ENCODE results near the gene DUSP16. TPM values are rescaled to one million over a fixed set of nuclear protein-coding genes. Genes with fewer than 3 reads are reported as not detected.

The DUSP16 gene
- total RNA-seq, 1 experiment from 2014 or later: 63.9 TPM

DNA sequence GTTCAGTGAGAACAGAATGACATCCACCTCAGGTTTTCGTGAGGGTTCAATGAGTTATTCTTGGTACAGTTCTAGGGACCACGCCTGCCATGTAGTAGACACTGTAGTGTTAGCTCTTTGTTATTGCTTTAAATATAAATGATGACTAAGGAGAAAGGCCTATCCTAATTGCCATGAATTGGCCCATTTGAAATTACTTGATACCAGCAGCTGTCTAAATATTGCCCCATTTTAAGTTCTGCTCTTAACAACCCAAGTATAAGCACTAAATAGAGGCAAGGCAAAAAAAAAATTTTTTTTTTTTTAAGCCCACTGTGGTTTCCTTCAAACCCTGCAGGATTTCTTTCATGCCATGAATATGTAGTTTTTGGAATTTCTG is 121.2 kb downstream of the DUSP16 start:
- Mint-ChIP-seq H3K36me3 (ENCODE audit: insufficient read depth, unreplicated experiment) (peaks cover 10% of the 10 kb centered on the region), H3K27ac (ENCODE audit: unreplicated experiment) (no peak overlapping the region), H3K4me3 (ENCODE audit: unreplicated experiment) (no peak overlapping the region), H3K4me1 (ENCODE audit: low read depth, unreplicated experiment) (peaks cover 32% of the 10 kb centered on the region), H3K9me3 (ENCODE audit: unreplicated experiment) (no peaks in the 10 kb centered on the region), H3K27me3 (ENCODE audit: insufficient read depth, unreplicated experiment) (no peaks in the 10 kb centered on the region)
- H3K27me3 ChIP-seq (replicated peaks; ENCODE audit: control insufficient read depth, insufficient read depth, low read length): no peaks in the 10 kb centered on the region
- TF ChIP-seq, protein P1, sequence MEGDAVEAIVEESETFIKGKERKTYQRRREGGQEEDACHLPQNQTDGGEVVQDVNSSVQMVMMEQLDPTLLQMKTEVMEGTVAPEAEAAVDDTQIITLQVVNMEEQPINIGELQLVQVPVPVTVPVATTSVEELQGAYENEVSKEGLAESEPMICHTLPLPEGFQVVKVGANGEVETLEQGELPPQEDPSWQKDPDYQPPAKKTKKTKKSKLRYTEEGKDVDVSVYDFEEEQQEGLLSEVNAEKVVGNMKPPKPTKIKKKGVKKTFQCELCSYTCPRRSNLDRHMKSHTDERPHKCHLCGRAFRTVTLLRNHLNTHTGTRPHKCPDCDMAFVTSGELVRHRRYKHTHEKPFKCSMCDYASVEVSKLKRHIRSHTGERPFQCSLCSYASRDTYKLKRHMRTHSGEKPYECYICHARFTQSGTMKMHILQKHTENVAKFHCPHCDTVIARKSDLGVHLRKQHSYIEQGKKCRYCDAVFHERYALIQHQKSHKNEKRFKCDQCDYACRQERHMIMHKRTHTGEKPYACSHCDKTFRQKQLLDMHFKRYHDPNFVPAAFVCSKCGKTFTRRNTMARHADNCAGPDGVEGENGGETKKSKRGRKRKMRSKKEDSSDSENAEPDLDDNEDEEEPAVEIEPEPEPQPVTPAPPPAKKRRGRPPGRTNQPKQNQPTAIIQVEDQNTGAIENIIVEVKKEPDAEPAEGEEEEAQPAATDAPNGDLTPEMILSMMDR (IDR thresholded peaks at IDR 0.05; ENCODE audit: insufficient read depth in 1 of 2, low read depth in 1 of 2, low read length in 1 of 2, severe bottlenecking in 1 of 2, unreplicated experiment in 1 of 2): no peak
- no peaks in the 10 kb centered on the region for H3K36me3 ChIP-seq (ENCODE audit: control insufficient read depth, insufficient read depth, low read length)
- intact Hi-C loops (cut with micrococcal nuclease; ENCODE audit: unreplicated experiment): no loop called here
- peaks cover 18% of the 10 kb centered on the region for H3K4me1 ChIP-seq
- H3K9me3 ChIP-seq: no peaks in the 10 kb centered on the region
- ChIA-PET POLR2A (no interaction called here), CTCF (no interaction called here)
- no TSS peak for BruUV-seq (replicated peaks)
- no peak for DNase-seq
- no peak overlapping the region for H3K4me3 ChIP-seq (ENCODE audit: low read depth, low read length)

DNA sequence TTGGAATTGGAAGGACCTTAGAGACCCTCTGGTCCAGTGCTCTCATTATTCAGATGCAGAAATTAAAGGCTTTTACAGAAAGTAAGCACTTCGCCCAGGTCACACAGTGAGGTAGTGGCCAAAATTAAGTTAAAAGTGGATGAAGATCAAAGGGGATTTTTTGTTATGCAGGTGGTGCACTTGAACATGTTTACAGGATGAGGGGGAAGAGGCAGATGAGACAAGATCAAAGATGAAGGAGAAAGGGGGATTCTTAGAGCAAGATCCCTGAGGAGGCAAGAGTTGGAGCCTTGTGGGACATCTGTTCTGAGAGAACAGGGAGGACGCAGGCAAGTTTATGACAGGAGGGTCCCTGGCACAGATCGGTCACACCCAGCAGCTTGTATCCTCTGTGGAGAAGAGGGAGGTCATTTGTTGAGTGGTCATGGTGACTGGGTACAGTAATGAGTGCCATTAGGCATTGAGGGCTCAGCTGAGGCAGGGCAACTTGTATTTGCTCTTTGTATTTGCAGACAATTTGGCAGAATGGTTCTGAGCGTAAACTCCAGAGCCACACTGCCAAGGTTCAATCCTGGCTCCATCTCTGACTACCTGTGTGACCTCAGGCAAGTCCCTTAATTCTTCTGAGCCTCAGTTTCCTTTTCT is 121.8 kb downstream of the DUSP16 start:
- Histone ChIP-seq H3K9me3 (no peaks in the 10 kb centered on the region), H3K4me3 (ENCODE audit: low read depth, low read length) (no peak overlapping the region), H3K27me3 (replicated peaks; ENCODE audit: control insufficient read depth, insufficient read depth, low read length) (no peaks in the 10 kb centered on the region), H3K36me3 (ENCODE audit: control insufficient read depth, insufficient read depth, low read length) (no peaks in the 10 kb centered on the region), H3K4me1 (peaks cover 18% of the 10 kb centered on the region)
- CTCF ChIA-PET: interaction anchor here (0.6 kb wide), 1 partner anchor 11 kb away, joined by 4 read pairs; no protein-coding TSS in a partner anchor
- no peak for DNase-seq
- POLR2A ChIA-PET: interaction anchor here (0.6 kb wide), 1 partner anchor 44 kb away, joined by 4 read pairs; no protein-coding TSS in a partner anchor
- BruUV-seq (replicated peaks): no TSS peak
- intact Hi-C loops (cut with micrococcal nuclease; ENCODE audit: unreplicated experiment): no loop called here
- Mint-ChIP-seq H3K36me3 (ENCODE audit: insufficient read depth, unreplicated experiment) (peaks cover 10% of the 10 kb centered on the region), H3K4me1 (ENCODE audit: low read depth, unreplicated experiment) (peaks cover 29% of the 10 kb centered on the region), H3K4me3 (ENCODE audit: unreplicated experiment) (no peak overlapping the region), H3K27me3 (ENCODE audit: insufficient read depth, unreplicated experiment) (no peaks in the 10 kb centered on the region), H3K9me3 (ENCODE audit: unreplicated experiment) (no peaks in the 10 kb centered on the region), H3K27ac (ENCODE audit: unreplicated experiment) (no peak overlapping the region)
- TF ChIP-seq, protein P1 (IDR thresholded peaks at IDR 0.05; ENCODE audit: insufficient read depth in 1 of 2, low read depth in 1 of 2, low read length in 1 of 2, severe bottlenecking in 1 of 2, unreplicated experiment in 1 of 2): no peak

DNA sequence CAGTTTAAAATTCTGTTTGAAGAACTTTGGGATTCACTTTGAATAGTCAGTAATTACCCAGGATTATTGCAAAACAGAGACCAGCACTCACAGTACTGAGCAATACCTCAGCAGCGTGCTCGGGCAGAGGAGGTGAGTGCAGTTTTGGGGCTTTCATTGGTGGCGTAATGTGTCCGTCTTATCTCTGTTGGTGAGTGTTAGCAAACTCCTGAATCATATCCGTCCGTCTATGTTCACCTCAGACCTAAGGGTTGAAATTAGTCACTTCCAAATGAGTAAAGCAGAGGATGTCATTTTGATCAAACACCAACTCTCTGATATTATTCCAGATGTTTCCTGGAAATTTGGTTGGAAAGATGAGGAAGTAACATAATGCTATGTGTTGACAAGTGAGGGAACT is 123.0 kb downstream of the DUSP16 start:
- TF ChIP-seq, protein P1 (IDR thresholded peaks at IDR 0.05; ENCODE audit: insufficient read depth in 1 of 2, low read depth in 1 of 2, low read length in 1 of 2, severe bottlenecking in 1 of 2, unreplicated experiment in 1 of 2): no peak
- POLR2A ChIA-PET: no interaction called here
- no peaks in the 10 kb centered on the region for H3K9me3 Mint-ChIP-seq (ENCODE audit: unreplicated experiment)
- H3K4me1 Mint-ChIP-seq (ENCODE audit: low read depth, unreplicated experiment): peaks cover 30% of the 10 kb centered on the region
- H3K4me1 ChIP-seq: peaks cover 24% of the 10 kb centered on the region
- no peak overlapping the region for H3K4me3 ChIP-seq (ENCODE audit: low read depth, low read length)
- no peaks in the 10 kb centered on the region for H3K27me3 ChIP-seq (replicated peaks; ENCODE audit: control insufficient read depth, insufficient read depth, low read length)
- no peak overlapping the region for H3K4me3 Mint-ChIP-seq (ENCODE audit: unreplicated experiment)
- no peaks in the 10 kb centered on the region for H3K9me3 ChIP-seq
- peaks cover 10% of the 10 kb centered on the region for H3K36me3 Mint-ChIP-seq (ENCODE audit: insufficient read depth, unreplicated experiment)
- no peaks in the 10 kb centered on the region for H3K36me3 ChIP-seq (ENCODE audit: control insufficient read depth, insufficient read depth, low read length)
- no TSS peak for BruUV-seq (replicated peaks)
- intact Hi-C loops (cut with micrococcal nuclease; ENCODE audit: unreplicated experiment): no loop called here
- H3K27me3 Mint-ChIP-seq (ENCODE audit: insufficient read depth, unreplicated experiment): no peaks in the 10 kb centered on the region
- CTCF ChIA-PET: no interaction called here
- no peak overlapping the region for H3K27ac Mint-ChIP-seq (ENCODE audit: unreplicated experiment)
- peak in 1 of 2 experiments; percentile 42 for DNase-seq
